T-cell (primary cell): Measurements from ENCODE around the gene PILRA. TPM values are rescaled to one million over a fixed set of nuclear protein-coding genes. Genes with fewer than 3 reads are reported as not detected.
A peak's percentile ranks its signal among the peaks of the same experiment; 100 is the strongest.
"Not testable (repeated sequence)": the region's sequence is repeated elsewhere in the genome, so short reads cannot be mapped to it uniquely, and the experiment has no call there.

ENCODE experiments used
- ATAC-seq, 4 experiments: fragments of 200-7000 bp in 3 of 4; fragments of 150-1000 bp in 1 of 4; cut with Tn5 transposase; replicated peaks in 1 of 4; 1 replicate in 3 of 4; 2 replicates in 1 of 4; pipeline ENCODE4 v1.10.0; 2021; ENCODE audit warnings: moderate library complexity in 3 of 4, mild to moderate bottlenecking in 2 of 4, moderate number of reproducible peaks in 1 of 4
- CTCF ChIA-PET, 2 donors: fragments of 300-600 bp; sonication (Branson Sonifier 250); formaldehyde crosslinking; loops; one replicate each; lab custom pipeline; 2022; ENCODE audit warnings: antibody characterized with exemption in 2 of 2; lab: Charles Lee
- POLR2A ChIA-PET, 2 donors: fragments of 300-600 bp; sonication (Branson Sonifier 250); formaldehyde crosslinking; loops; one replicate each; lab custom pipeline; 2022; ENCODE audit warnings: antibody characterized with exemption in 2 of 2; lab: Charles Lee
- DNase-seq, 35 experiments: peaks; one replicate each; pipeline versions ENCODE4 v3.0.0 to v3.0.0-alpha.2; 2013 to 2023
- H3K27ac ChIP-seq: one replicate; pipeline ENCODE4 v1.5.1; 2013; ENCODE audit warnings: low read length
- H3K27me3 ChIP-seq, 2 experiments: replicated peaks in 1 of 2; 1 replicate in 1 of 2; 2 replicates in 1 of 2; pipeline versions ENCODE4 v1.6.1 to v1.7.0; 2013; ENCODE audit warnings: low read length in 1 of 2, mixed read lengths in 1 of 2; ENCODE audit not compliant: control insufficient read depth in 2 of 2, insufficient read depth in 2 of 2; ENCODE audit errors: extremely low read depth in 1 of 2
- H3K36me3 ChIP-seq, 2 donors: 1 replicate in 1 of 2; 2 replicates in 1 of 2; pipeline versions ENCODE4 v1.6.1 to v1.7.0; 2013; ENCODE audit warnings: low read length in 1 of 2; ENCODE audit not compliant: control insufficient read depth in 2 of 2, insufficient read depth in 1 of 2; ENCODE audit errors: extremely low read depth in 1 of 2
- H3K4me1 ChIP-seq, 2 experiments: 1 replicate in 1 of 2; 2 replicates in 1 of 2; pipeline versions ENCODE4 v1.6.1 to v1.7.0; 2013; ENCODE audit warnings: low read length in 2 of 2, mixed read lengths in 1 of 2; ENCODE audit not compliant: insufficient read depth in 2 of 2, control insufficient read depth in 1 of 2; ENCODE audit errors: extremely low read depth in 1 of 2
- H3K4me3 ChIP-seq, 2 donors: 1 replicate in 1 of 2; 2 replicates in 1 of 2; pipeline versions ENCODE4 v1.5.1 to v1.7.0; 2013; ENCODE audit warnings: mild to moderate bottlenecking in 2 of 2, low read length in 1 of 2, moderate library complexity in 1 of 2; ENCODE audit not compliant: control insufficient read depth in 1 of 2; ENCODE audit errors: extremely low read depth in 1 of 2
- H3K9me3 ChIP-seq: 2 replicates; pipeline ENCODE4 v1.7.0; 2013
- H3K27ac Mint-ChIP-seq, 2 donors: one replicate each; pipeline ENCODE4 v1.8.0; 2020 to 2021; ENCODE audit warnings: mild to moderate bottlenecking in 2 of 2, mixed read lengths in 2 of 2
- H3K27me3 Mint-ChIP-seq, 2 donors: one replicate each; pipeline ENCODE4 v1.8.0; 2021 to 2022; ENCODE audit warnings: mixed read lengths in 2 of 2
- H3K36me3 Mint-ChIP-seq: one replicate; pipeline ENCODE4 v1.8.0; 2021; ENCODE audit warnings: mixed read lengths
- H3K4me1 Mint-ChIP-seq, 3 donors: one replicate each; pipeline ENCODE4 v1.8.0; 2020 to 2022; ENCODE audit warnings: mixed read lengths in 3 of 3, mild to moderate bottlenecking in 1 of 3
- H3K4me3 Mint-ChIP-seq, 3 donors: one replicate each; pipeline ENCODE4 v1.8.0; 2020 to 2022; ENCODE audit warnings: mild to moderate bottlenecking in 3 of 3, mixed read lengths in 3 of 3, moderate library complexity in 3 of 3
- H3K9me3 Mint-ChIP-seq, 3 donors: one replicate each; pipeline ENCODE4 v1.8.0; 2020 to 2022; ENCODE audit warnings: mixed read lengths in 3 of 3
- WGBS: methylation state at CpG from one replicate; pipeline ENCODE4 v1.1.5; 2013; ENCODE audit warnings: missing lambda C conversion rate; ENCODE audit not compliant: insufficient coverage; 5-methylcytosine and 5-hydroxymethylcytosine counted together
- total RNA-seq, 35 experiments: library from RNA in 6 of 35; stranded (reverse) in 6 of 35; fragments of 120-200 nt in 1 of 35; gene quantifications; one replicate each; pipeline versions ENCODE4 v1.2.1 to v1.2.4 and lab custom pipeline; 2013 to 2026

The PILRA gene
- total RNA-seq, 5 donors from 2014 or later (not counting 1 experiment from before 2014, with no cell fraction given) = 3.7 to 19.3 (median 7.1) TPM

- WGBS = 87% methylated on average over 3 of the region's 6 CpGs
- H3K27me3 Mint-ChIP-seq, CTCF ChIA-PET, POLR2A ChIA-PET, H3K9me3 ChIP-seq, H3K4me3 ChIP-seq, H3K9me3 Mint-ChIP-seq, H3K4me3 Mint-ChIP-seq, H3K27ac ChIP-seq, H3K27me3 ChIP-seq, DNase-seq, ATAC-seq: not testable (repeated sequence)
- Mint-ChIP-seq H3K4me1 (peaks cover 30 to 51% (median 38%) of the 10 kb centered on the region in 3 donors), H3K36me3 (peaks cover 28% of the 10 kb centered on the region), H3K27ac (peak overlapping the region; percentile 36 to 52)
- H3K4me1 ChIP-seq = peaks cover 4 to 24% of the 10 kb centered on the region in 2 experiments
- peaks cover 3 to 22% of the 10 kb centered on the region in 2 donors for H3K36me3 ChIP-seq
Observed at GRCh38 chr7:100341286-100341685, 32.0 kb upstream of the PILRA start.

GRCh38 chr7:100342765-100343164 is 30.5 kb upstream of the PILRA start:
- Mint-ChIP-seq H3K4me3 (no peak overlapping the region), H3K27ac (peak overlapping the region in 1 of 2 donors; percentile 24), H3K27me3 (no peaks in the 10 kb centered on the region), H3K36me3 (peaks cover 34% of the 10 kb centered on the region), H3K4me1 (peaks cover 23 to 47% (median 33%) of the 10 kb centered on the region in 3 donors), H3K9me3 (no peaks in the 10 kb centered on the region)
- ChIA-PET CTCF (no interaction called here), POLR2A (no interaction called here)
- H3K4me1 ChIP-seq = peaks cover 2 to 18% of the 10 kb centered on the region in 2 experiments
- H3K4me3 ChIP-seq = no peak overlapping the region
- ATAC-seq = no peak
- no peaks in the 10 kb centered on the region for H3K9me3 ChIP-seq
- DNase-seq = no peak
- H3K27me3 ChIP-seq = no peaks in the 10 kb centered on the region
- 91% methylated on average over 5 of the region's 6 CpGs for WGBS
- peak overlapping the region; percentile 16 for H3K27ac ChIP-seq
- H3K36me3 ChIP-seq = peaks cover 3 to 37% of the 10 kb centered on the region in 2 donors

DNA sequence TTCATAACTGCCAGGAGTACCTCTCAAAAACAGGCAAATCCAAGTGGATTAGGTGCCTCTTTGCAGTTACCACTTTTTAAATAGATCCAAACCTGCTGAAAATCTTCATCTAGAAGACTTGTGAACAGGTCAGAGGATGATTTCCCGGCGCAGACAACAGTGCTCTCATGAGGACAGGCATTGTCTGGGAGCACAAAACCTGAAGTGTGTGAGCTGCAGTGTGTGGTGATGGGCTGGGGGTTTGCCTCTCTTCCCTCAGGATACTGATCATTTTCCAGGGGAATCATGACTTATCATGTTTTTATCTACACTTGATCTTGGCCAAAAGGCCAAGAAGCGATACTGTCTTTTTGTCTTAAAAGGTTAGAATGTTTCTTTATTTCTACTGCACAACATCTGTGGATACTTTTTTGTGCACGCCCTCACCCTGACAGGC is 29.1 kb upstream of the PILRA start:
- H3K9me3 ChIP-seq, H3K9me3 Mint-ChIP-seq, H3K27me3 Mint-ChIP-seq, H3K27me3 ChIP-seq, H3K4me3 ChIP-seq, POLR2A ChIA-PET, DNase-seq: not testable (repeated sequence)
- H3K27ac Mint-ChIP-seq = peak overlapping the region; percentile 91 to 97
- H3K4me1 ChIP-seq = peaks cover 2 to 18% of the 10 kb centered on the region in 2 experiments
- peak in 1 of 4 experiments; percentile 1 for ATAC-seq
- peaks cover 17 to 38% (median 27%) of the 10 kb centered on the region in 3 donors for H3K4me1 Mint-ChIP-seq
- WGBS = no CpG with 5 or more reads among the region's 4 CpGs
- H3K27ac ChIP-seq = peak overlapping the region; percentile 97
- peaks cover 37% of the 10 kb centered on the region for H3K36me3 Mint-ChIP-seq
- peaks cover 3 to 44% of the 10 kb centered on the region in 2 donors for H3K36me3 ChIP-seq
- peak overlapping the region; percentile 55 to 73 (median 72) for H3K4me3 Mint-ChIP-seq
- CTCF ChIA-PET = interaction anchor here in 1 of 2 donors (0.7 kb wide), 1 partner anchor 76 kb away, joined by 4 read pairs; no protein-coding TSS in a partner anchor

DNA sequence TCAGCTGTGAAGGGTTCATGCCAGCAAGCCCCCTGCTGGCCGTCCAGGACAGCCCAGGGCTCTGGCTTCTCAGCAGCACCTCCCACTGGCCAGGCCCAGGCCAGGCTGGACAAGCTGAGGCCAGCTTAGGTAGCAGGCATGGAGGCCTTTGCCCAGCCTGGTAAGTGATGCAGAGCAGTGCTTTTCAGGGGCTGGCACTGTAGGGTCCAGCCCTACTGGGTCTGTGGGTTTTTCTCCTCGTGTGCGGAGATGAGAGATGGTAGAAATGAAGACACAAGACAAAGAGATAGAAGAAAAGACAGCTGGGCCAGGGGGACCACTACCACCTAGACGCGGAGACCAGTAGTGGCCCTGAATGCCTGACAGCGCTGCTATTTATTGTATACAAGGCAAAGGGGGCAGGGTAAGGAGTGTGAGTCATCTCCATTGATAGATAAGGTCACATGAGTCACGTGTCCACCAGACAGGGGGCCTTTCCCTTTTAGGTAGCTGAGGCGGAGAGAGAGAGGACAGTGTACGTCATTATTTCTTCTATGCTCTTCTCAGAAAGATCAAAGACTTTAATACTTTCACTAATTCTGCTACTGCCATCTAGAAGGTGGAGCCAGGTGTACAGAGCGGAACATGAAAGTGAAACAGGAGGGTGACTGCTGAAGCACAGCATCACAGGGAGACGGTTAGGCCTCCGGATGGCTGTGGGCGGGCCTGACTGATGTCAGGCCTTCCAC is 28.6 kb upstream of the PILRA start:
- Mint-ChIP-seq H3K4me3 (peak overlapping the region; percentile 55 to 73 (median 72)), H3K27ac (peak overlapping the region; percentile 91 to 97), H3K4me1 (peaks cover 17 to 36% (median 27%) of the 10 kb centered on the region in 3 donors), H3K36me3 (peaks cover 39% of the 10 kb centered on the region)
- Histone ChIP-seq H3K27ac (peak overlapping the region; percentile 97), H3K4me3 (peak overlapping the region; percentile 23), H3K4me1 (peaks cover 2 to 18% of the 10 kb centered on the region in 2 experiments), H3K36me3 (peaks cover 3 to 49% of the 10 kb centered on the region in 2 donors)
- H3K27me3 ChIP-seq, H3K9me3 ChIP-seq, H3K9me3 Mint-ChIP-seq, H3K27me3 Mint-ChIP-seq, POLR2A ChIA-PET: not testable (repeated sequence)
- CTCF ChIA-PET = interaction anchor here in 1 of 2 donors (0.6 to 0.8 kb wide), 2 partner anchors 212 to 262 kb away, joined by 3 read pairs; no protein-coding TSS in a partner anchor
- ATAC-seq (peak; percentile 76 to 80 (median 78)), DNase-seq (peak; percentile 23 to 93 (median 81))
- 17% methylated on average over 2 of the region's 13 CpGs for WGBS

- Mint-ChIP-seq H3K27ac (peak overlapping the region; percentile 91 to 97), H3K36me3 (peaks cover 40% of the 10 kb centered on the region), H3K4me1 (peaks cover 17 to 38% (median 27%) of the 10 kb centered on the region in 3 donors), H3K4me3 (peak overlapping the region; percentile 55 to 73 (median 72))
- H3K9me3 ChIP-seq, H3K4me3 ChIP-seq, H3K27me3 ChIP-seq, POLR2A ChIA-PET, H3K9me3 Mint-ChIP-seq, H3K27me3 Mint-ChIP-seq: not testable (repeated sequence)
- DNase-seq (peak; percentile 38 to 77 (median 61)), ATAC-seq (peak; percentile 59 to 73 (median 71))
- Histone ChIP-seq H3K27ac (peak overlapping the region; percentile 65), H3K4me1 (peaks cover 2 to 18% of the 10 kb centered on the region in 2 experiments), H3K36me3 (peaks cover 3 to 54% of the 10 kb centered on the region in 2 donors)
- CTCF ChIA-PET = interaction anchor here in 1 of 2 donors (0.6 to 0.8 kb wide), 2 partner anchors 213 to 263 kb away, joined by 3 read pairs; no protein-coding TSS in a partner anchor
- WGBS = no CpG with 5 or more reads among the region's 5 CpGs
Observed at GRCh38 chr7:100345288-100345672, 28.0 kb upstream of the PILRA start.

DNA sequence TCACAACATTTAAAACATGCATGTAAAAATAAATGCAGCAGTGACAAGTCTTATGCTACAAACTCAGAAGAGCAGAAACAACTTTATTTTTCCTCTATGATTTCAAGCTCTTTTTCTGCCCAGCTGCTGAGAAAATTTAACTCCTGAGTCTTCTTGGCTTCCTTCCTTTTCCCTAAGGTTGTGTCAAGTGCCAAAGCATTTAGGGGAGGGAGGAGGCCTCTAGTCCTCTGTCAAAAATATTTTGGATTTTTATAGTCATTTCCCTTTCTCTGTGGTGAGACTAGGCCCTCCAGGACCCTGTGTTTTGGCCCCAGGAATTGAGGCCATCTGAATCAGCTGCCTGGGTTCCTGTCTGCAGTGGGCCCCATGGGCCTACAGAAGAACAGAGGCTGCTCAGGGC is 26.4 kb upstream of the PILRA start:
- POLR2A ChIA-PET = interaction anchor here (0.6 to 0.8 kb wide), 4 partner anchors 31 to 213 kb away, joined by 3 to 12 read pairs (median 5); no protein-coding TSS in a partner anchor
- Histone ChIP-seq H3K4me1 (peaks cover 7 to 27% of the 10 kb centered on the region in 2 experiments), H3K36me3 (peaks cover 3 to 59% of the 10 kb centered on the region in 2 donors), H3K4me3 (no peak overlapping the region), H3K9me3 (no peaks in the 10 kb centered on the region), H3K27me3 (no peaks in the 10 kb centered on the region), H3K27ac (no peak overlapping the region)
- Mint-ChIP-seq H3K4me1 (peaks cover 24 to 43% (median 25%) of the 10 kb centered on the region in 3 donors), H3K9me3 (no peaks in the 10 kb centered on the region), H3K36me3 (peaks cover 37% of the 10 kb centered on the region), H3K4me3 (no peak overlapping the region), H3K27ac (peak overlapping the region in 1 of 2 donors; percentile 31), H3K27me3 (no peaks in the 10 kb centered on the region)
- CTCF ChIA-PET = interaction anchor here (0.6 to 1.1 kb wide), 2 partner anchors 15 to 61 kb away, joined by 4 read pairs; no protein-coding TSS in a partner anchor
- DNase-seq = no peak
- no peak for ATAC-seq
